ENCODE measurements around the gene GLS2. TPM values are rescaled to one million over a fixed set of nuclear protein-coding genes. Genes with fewer than 3 reads are reported as not detected.
"Not testable (repeated sequence)": the region's sequence is repeated elsewhere in the genome, so short reads cannot be mapped to it uniquely, and the experiment has no call there.

GLS2 gene
- total RNA-seq, 1 donor from 2014 or later: 4.8 TPM

DNA sequence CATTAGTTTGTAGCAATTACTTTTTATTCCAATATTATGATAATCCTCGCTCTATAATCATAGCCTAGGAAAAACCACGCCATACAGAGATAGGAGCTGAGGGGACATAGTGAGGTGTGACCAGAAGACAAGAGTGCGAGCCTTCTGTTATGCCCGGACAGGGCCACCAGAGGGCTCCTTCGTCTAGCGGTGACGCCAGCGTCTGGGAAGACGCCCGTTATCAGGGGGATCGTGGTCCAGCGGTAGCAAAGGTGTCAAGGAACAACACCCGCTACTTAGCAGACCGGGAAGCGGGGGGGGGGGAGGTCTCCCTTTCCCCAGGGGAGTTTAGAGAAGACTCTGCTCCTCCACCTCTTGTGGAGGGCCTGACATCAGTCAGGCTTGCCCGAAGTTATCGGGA lies 8.7 kb upstream of the GLS2 start:
- H3K4me3 ChIP-seq; H3K9me3 ChIP-seq; ATAC-seq; H3K4me1 ChIP-seq; H3K36me3 ChIP-seq; intact Hi-C loops (cut with DNase I); H3K27ac ChIP-seq; H3K27me3 ChIP-seq (ENCODE audit: low read depth): not testable (repeated sequence)
- DNase-seq: peak; percentile 62
- TF ChIP-seq, protein P1, sequence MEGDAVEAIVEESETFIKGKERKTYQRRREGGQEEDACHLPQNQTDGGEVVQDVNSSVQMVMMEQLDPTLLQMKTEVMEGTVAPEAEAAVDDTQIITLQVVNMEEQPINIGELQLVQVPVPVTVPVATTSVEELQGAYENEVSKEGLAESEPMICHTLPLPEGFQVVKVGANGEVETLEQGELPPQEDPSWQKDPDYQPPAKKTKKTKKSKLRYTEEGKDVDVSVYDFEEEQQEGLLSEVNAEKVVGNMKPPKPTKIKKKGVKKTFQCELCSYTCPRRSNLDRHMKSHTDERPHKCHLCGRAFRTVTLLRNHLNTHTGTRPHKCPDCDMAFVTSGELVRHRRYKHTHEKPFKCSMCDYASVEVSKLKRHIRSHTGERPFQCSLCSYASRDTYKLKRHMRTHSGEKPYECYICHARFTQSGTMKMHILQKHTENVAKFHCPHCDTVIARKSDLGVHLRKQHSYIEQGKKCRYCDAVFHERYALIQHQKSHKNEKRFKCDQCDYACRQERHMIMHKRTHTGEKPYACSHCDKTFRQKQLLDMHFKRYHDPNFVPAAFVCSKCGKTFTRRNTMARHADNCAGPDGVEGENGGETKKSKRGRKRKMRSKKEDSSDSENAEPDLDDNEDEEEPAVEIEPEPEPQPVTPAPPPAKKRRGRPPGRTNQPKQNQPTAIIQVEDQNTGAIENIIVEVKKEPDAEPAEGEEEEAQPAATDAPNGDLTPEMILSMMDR (IDR thresholded peaks at IDR 0.05): peak; percentile 38

DNA sequence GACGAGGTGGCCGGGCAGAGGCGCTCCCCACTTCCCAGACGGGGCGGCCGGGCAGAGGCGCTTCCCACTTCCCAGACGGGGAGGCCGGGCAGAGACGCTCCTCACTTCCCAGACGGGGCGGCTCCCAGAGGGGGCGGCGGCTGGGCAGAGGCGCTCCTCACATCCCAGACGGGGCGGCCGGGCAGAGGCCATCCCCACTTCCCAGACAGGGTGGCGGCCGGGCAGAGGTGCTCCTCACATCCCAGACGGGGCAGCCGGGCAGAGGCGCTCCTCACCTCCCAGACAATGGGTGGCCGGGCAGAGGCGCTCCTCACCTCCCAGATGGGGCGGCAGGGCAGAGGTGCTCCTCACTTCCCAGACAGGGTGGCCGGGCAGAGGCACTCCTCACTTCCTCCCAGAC lies 6.5 kb upstream of the GLS2 start:
- ATAC-seq; intact Hi-C loops (cut with DNase I); H3K27ac ChIP-seq; H3K4me1 ChIP-seq; H3K9me3 ChIP-seq; DNase-seq; H3K36me3 ChIP-seq; H3K4me3 ChIP-seq; H3K27me3 ChIP-seq (ENCODE audit: low read depth): not testable (repeated sequence)

DNA sequence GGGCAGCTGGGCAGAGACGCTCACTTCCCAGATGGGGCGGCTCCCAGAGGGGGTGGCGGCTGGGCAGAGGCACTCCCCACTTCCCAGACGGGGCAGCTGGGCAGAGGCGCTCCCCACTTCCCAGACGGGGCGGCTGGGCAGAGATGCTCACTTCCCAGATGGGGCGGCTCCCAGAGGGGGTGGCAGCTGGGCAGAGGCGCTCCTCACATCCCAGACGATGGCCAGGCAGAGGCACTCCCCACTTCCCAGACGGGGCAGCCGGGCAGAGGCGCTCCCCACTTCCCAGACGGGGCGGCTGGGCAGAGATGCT lies 6.1 kb upstream of the GLS2 start:
- H3K4me1 ChIP-seq; H3K4me3 ChIP-seq; H3K9me3 ChIP-seq; DNase-seq; intact Hi-C loops (cut with DNase I); H3K36me3 ChIP-seq; H3K27me3 ChIP-seq (ENCODE audit: low read depth); ATAC-seq; H3K27ac ChIP-seq: not testable (repeated sequence)

DNA sequence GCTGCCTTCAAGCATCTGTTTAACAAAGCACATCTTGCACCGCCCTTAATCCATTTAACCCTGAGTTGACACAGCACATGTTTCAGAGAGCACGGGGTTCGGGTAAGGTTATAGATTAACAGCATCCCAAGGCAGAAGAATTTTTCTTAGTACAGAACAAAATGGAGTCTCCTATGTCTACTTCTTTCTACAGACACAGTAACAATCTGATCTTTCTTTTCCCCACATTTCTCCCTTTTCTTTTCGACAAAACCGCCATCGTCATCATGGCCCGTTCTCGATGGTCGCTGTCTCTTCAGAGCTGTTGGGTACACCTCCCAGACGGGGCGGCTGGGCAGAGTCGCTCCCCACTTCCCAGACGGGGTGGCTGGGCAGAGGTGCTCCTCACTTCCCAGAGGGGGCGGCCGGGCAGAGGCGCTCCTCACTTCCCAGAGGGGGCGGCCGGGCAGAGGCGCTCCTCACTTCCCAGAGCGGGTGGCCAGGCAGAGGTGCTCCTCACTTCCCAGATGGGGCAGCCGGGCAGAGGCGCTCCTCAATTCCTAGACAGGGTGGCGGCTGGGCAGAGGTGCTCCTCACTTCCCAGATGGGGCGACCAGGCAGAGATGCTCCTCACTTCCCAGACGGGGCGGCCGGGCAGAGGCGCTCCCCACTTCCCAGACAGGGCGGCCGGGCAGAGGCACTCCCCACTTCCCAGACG lies 5.6 kb upstream of the GLS2 start:
- H3K4me1 ChIP-seq; H3K27me3 ChIP-seq (ENCODE audit: low read depth); H3K36me3 ChIP-seq; H3K27ac ChIP-seq; ATAC-seq; H3K9me3 ChIP-seq; H3K4me3 ChIP-seq; DNase-seq; intact Hi-C loops (cut with DNase I): not testable (repeated sequence)

DNA sequence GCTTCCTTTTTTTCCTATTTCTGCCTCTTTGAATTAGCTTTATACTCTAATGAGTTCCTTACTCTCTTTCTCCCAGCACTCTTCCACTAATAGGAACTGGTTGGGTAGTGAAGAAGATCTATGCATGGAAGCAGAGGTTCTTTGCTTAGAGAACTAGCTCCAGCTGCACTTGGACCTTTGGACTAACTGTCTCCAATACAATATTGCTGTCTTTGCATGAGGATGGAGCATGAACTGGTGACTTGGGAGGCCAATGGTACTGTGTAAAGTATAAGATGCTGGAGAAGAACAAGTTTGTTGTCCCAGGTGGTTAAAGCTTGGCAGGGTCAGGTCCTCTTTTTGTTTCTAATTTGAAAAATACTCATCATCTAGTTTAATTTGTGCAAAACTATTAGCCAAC lies 2.4 kb upstream of the GLS2 start:
- Histone ChIP-seq H3K36me3 (no peaks in the 10 kb centered on the region), H3K4me1 (peaks cover 18% of the 10 kb centered on the region), H3K27me3 (ENCODE audit: low read depth) (no peaks in the 10 kb centered on the region), H3K9me3 (no peaks in the 10 kb centered on the region), H3K4me3 (no peak overlapping the region), H3K27ac (no peak overlapping the region)
- ATAC-seq (no peak), DNase-seq (no peak)
- intact Hi-C loops (cut with DNase I): no loop called here
- TF ChIP-seq, protein P1 (IDR thresholded peaks at IDR 0.05): no peak

DNA sequence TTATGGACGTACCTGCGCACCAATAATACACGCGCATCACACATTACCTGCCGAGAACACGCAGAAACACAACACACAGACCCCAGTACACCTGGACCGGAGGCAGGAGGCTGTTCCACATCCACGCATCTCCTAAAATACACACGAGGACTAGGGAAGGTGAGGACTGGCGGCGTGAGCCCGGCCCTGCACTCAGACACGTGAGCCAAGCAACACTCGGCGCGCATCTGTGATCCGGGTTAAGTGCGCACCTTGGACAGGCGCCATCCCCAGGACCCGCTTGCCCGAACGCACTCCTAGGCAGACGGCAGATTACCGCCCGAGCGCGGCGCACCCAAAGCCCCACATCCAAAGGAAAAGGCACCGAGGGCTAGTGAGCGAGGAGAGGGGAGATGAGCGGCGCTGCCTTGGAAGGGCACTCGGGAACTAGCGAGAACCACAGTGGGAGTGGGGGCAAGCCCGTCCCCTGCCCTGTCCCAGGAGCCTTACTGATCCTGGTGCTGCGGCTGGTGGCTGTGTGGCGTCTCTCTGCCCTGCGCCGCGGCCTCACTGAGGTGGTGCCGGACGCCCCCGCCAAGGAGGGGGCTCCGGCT lies 417 bp downstream of the GLS2 start:
- ATAC-seq (peak; percentile 68 to 70), DNase-seq (peak; percentile 68)
- Histone ChIP-seq H3K27ac (no peak overlapping the region), H3K27me3 (ENCODE audit: low read depth) (no peaks in the 10 kb centered on the region), H3K4me1 (peaks cover 18% of the 10 kb centered on the region), H3K4me3 (peak overlapping the region; percentile 74), H3K36me3 (no peaks in the 10 kb centered on the region), H3K9me3 (no peaks in the 10 kb centered on the region)
- intact Hi-C loops (cut with DNase I): no loop called here
- TF ChIP-seq, protein P1 (IDR thresholded peaks at IDR 0.05): no peak

DNA sequence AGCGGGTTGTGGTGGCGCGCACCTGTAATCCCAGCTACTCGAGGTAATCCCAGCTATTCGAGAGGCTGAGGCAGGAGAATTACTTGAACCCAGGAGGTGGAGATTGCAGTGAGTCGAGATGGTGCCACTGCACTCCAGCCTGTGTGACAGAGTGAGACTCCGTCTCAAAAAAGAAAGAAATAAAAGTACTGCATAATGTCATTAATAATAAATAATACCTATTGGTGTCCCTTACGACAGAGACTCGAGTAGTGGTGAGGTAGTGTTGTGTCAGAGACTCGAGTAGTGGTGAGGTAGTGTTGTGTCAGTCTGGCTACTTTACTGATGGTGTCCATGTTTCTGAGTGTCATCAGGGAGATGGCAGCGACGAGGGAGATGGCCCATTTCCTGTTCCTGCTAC lies 1.3 kb downstream of the GLS2 start:
- H3K27me3 ChIP-seq (ENCODE audit: low read depth): no peaks in the 10 kb centered on the region
- no peak overlapping the region for H3K27ac ChIP-seq
- H3K9me3 ChIP-seq: no peaks in the 10 kb centered on the region
- no peak overlapping the region for H3K4me3 ChIP-seq
- ATAC-seq (no peak), DNase-seq (no peak)
- peaks cover 18% of the 10 kb centered on the region for H3K4me1 ChIP-seq
- H3K36me3 ChIP-seq: no peaks in the 10 kb centered on the region
- TF ChIP-seq, protein P1 (IDR thresholded peaks at IDR 0.05): no peak
- intact Hi-C loops (cut with DNase I): no loop called here

Measured in lower lobe of right lung (tissue), 2 donors.